Neural progenitor cell (in vitro differentiated cells): Measurements from ENCODE around the gene TRIL. TPM values are rescaled to one million over a fixed set of nuclear protein-coding genes. Genes with fewer than 3 reads are reported as not detected.
A peak's percentile ranks its signal among the peaks of the same experiment; 100 is the strongest.

Experiments
- DNase-seq: peaks from one replicate; pipeline ENCODE4 v3.0.0-alpha.2; 2016; ENCODE audit warnings: low spot score
- H2AFZ ChIP-seq: fragments of 200-600 bp; sonication (generic); replicated peaks from 2 replicates; pipeline ENCODE4 v1.6.1; 2016; ENCODE audit warnings: antibody characterized with exemption
- H3F3A ChIP-seq: fragments of 200-600 bp; sonication (generic); 2 replicates; pipeline ENCODE4 v1.6.1; 2016; ENCODE audit warnings: antibody characterized with exemption, low read depth
- H3K27ac ChIP-seq: fragments of 200-600 bp; sonication (generic); 2 replicates; pipeline ENCODE4 v1.5.1; 2016; ENCODE audit warnings: mild to moderate bottlenecking
- H3K27me3 ChIP-seq: fragments of 200-600 bp; sonication (generic); 2 replicates; pipeline ENCODE4 v1.6.1; 2016; ENCODE audit warnings: mild to moderate bottlenecking, moderate library complexity
- H3K36me3 ChIP-seq: fragments of 200-600 bp; sonication (generic); 2 replicates; pipeline ENCODE4 v1.5.1; 2016
- H3K4me1 ChIP-seq: fragments of 200-600 bp; sonication (generic); 2 replicates; pipeline ENCODE4 v1.6.1; 2016; ENCODE audit warnings: mixed run types
- H3K4me2 ChIP-seq: fragments of 200-600 bp; sonication (generic); 2 replicates; pipeline ENCODE4 v1.6.1; 2016
- H3K4me3 ChIP-seq: fragments of 200-600 bp; sonication (generic); 2 replicates; pipeline ENCODE4 v1.5.1; 2016
- H3K79me2 ChIP-seq: fragments of 200-600 bp; sonication (generic); 2 replicates; pipeline ENCODE4 v1.6.1; 2016; ENCODE audit warnings: low read depth
- H3K9ac ChIP-seq: fragments of 200-600 bp; sonication (generic); 2 replicates; pipeline ENCODE4 v1.6.1; 2016
- H3K9me3 ChIP-seq: fragments of 200-600 bp; sonication (generic); 2 replicates; pipeline ENCODE4 v1.5.1; 2016; ENCODE audit warnings: low read depth
- H4K20me1 ChIP-seq: fragments of 200-600 bp; sonication (generic); 2 replicates; pipeline ENCODE4 v1.6.1; 2016; ENCODE audit warnings: low read depth
- H3K27ac Mint-ChIP-seq: 3 replicates; pipeline ENCODE4 v1.8.0; 2021; ENCODE audit warnings: mixed read lengths
- H3K27me3 Mint-ChIP-seq: 2 replicates; pipeline ENCODE4 v1.8.0; 2022; ENCODE audit warnings: low read depth, mild to moderate bottlenecking, inconsistent platforms, moderate library complexity, mixed read lengths; ENCODE audit not compliant: insufficient read depth
- H3K36me3 Mint-ChIP-seq: 3 replicates; pipeline ENCODE4 v1.8.0; 2021; ENCODE audit warnings: mixed read lengths
- H3K4me1 Mint-ChIP-seq: 3 replicates; pipeline ENCODE4 v1.8.0; 2021; ENCODE audit warnings: mixed read lengths
- H3K4me3 Mint-ChIP-seq: 3 replicates; pipeline ENCODE4 v1.8.0; 2021; ENCODE audit warnings: mild to moderate bottlenecking, moderate library complexity, mixed read lengths
- H3K9me3 Mint-ChIP-seq: 3 replicates; pipeline ENCODE4 v1.8.0; 2020; ENCODE audit warnings: mixed read lengths
- CTCF ChIP-seq: fragments of 200-600 bp; sonication (generic); IDR thresholded peaks from 2 replicates; pipeline ENCODE4 v1.5.1; 2017; ENCODE audit warnings: antibody characterized with exemption, mild to moderate bottlenecking
- EZH2 ChIP-seq: fragments of 200-600 bp; sonication (generic); IDR thresholded peaks from 2 replicates; pipeline ENCODE4 v1.6.1; 2017; ENCODE audit warnings: antibody characterized with exemption, mild to moderate bottlenecking, moderate library complexity
- EZH2phosphoT487 ChIP-seq: fragments of 200-600 bp; sonication (generic); IDR thresholded peaks from 2 replicates; pipeline ENCODE4 v1.6.1; 2017; ENCODE audit warnings: antibody characterized with exemption
- total RNA-seq: library from RNA; depleted of rRNA; stranded (reverse); fragments of >200 nt; gene quantifications from 2 replicates; pipeline ENCODE4 v1.2.3, GENCODE V29; 2015; ENCODE audit warnings: low replicate concordance

Gene TRIL
- total RNA-seq, 1 donor from 2014 or later, result 8.5 TPM

GRCh38 chr7:28984217-28984616 is 26.1 kb upstream of the TRIL start:
- Histone ChIP-seq H3K9me3 (no peaks in the 10 kb centered on the region), H3F3A (peaks cover 14% of the 10 kb centered on the region), H3K4me3 (no peak overlapping the region), H3K36me3 (no peaks in the 10 kb centered on the region), H3K27me3 (no peaks in the 10 kb centered on the region), H3K4me1 (peaks cover 32% of the 10 kb centered on the region), H3K9ac (no peak overlapping the region), H3K4me2 (peak overlapping the region; percentile 36), H4K20me1 (no peaks in the 10 kb centered on the region), H2AFZ (no peak overlapping the region), H3K79me2 (no peaks in the 10 kb centered on the region), H3K27ac (peak overlapping the region; percentile 71)
- no peak for DNase-seq
- peaks cover 4% of the 10 kb centered on the region for H3K27me3 Mint-ChIP-seq
- peaks cover 26% of the 10 kb centered on the region for H3K9me3 Mint-ChIP-seq
- H3K4me3 Mint-ChIP-seq, result no peak overlapping the region
- peaks cover 80% of the 10 kb centered on the region for H3K4me1 Mint-ChIP-seq
- peak overlapping the region; percentile 99 for H3K27ac Mint-ChIP-seq
- no peak for TF ChIP-seq EZH2phosphoT487
- no peak for TF ChIP-seq CTCF
- TF ChIP-seq EZH2, result no peak
- peaks cover 9% of the 10 kb centered on the region for H3K36me3 Mint-ChIP-seq

GRCh38 chr7:28983396-28984190 is 25.5 kb upstream of the TRIL start:
- Histone ChIP-seq H3F3A (peaks cover 14% of the 10 kb centered on the region), H3K9ac (no peak overlapping the region), H3K27me3 (no peaks in the 10 kb centered on the region), H3K4me1 (peaks cover 32% of the 10 kb centered on the region), H3K36me3 (no peaks in the 10 kb centered on the region), H2AFZ (no peak overlapping the region), H3K27ac (no peak overlapping the region), H3K9me3 (no peaks in the 10 kb centered on the region), H3K4me3 (no peak overlapping the region), H3K4me2 (peak overlapping the region; percentile 36), H3K79me2 (no peaks in the 10 kb centered on the region), H4K20me1 (no peaks in the 10 kb centered on the region)
- peaks cover 75% of the 10 kb centered on the region for H3K4me1 Mint-ChIP-seq
- H3K27ac Mint-ChIP-seq, result peak overlapping the region; percentile 99
- TF ChIP-seq EZH2phosphoT487, result no peak
- TF ChIP-seq EZH2, result no peak
- no peak for TF ChIP-seq CTCF
- DNase-seq, result no peak
- no peak overlapping the region for H3K4me3 Mint-ChIP-seq
- peaks cover 4% of the 10 kb centered on the region for H3K36me3 Mint-ChIP-seq
- H3K9me3 Mint-ChIP-seq, result peaks cover 29% of the 10 kb centered on the region
- H3K27me3 Mint-ChIP-seq, result peaks cover 4% of the 10 kb centered on the region

GRCh38 chr7:28981161-28981465 is 23.0 kb upstream of the TRIL start:
- TF ChIP-seq EZH2phosphoT487, result no peak
- no peak for TF ChIP-seq EZH2
- TF ChIP-seq CTCF, result no peak
- H3K9ac ChIP-seq, result no peak overlapping the region
- peaks cover 25% of the 10 kb centered on the region for H3K4me1 ChIP-seq
- no peaks in the 10 kb centered on the region for H3K36me3 ChIP-seq
- Mint-ChIP-seq H3K27me3 (peaks cover 7% of the 10 kb centered on the region), H3K4me1 (peaks cover 55% of the 10 kb centered on the region), H3K4me3 (no peak overlapping the region), H3K9me3 (peaks cover 17% of the 10 kb centered on the region), H3K27ac (no peak overlapping the region), H3K36me3 (peaks cover 2% of the 10 kb centered on the region)
- no peak overlapping the region for H3K27ac ChIP-seq
- H3K9me3 ChIP-seq, result no peaks in the 10 kb centered on the region
- H3K79me2 ChIP-seq, result no peaks in the 10 kb centered on the region
- no peaks in the 10 kb centered on the region for H3K27me3 ChIP-seq
- DNase-seq, result no peak
- no peak overlapping the region for H2AFZ ChIP-seq
- H4K20me1 ChIP-seq, result no peaks in the 10 kb centered on the region
- H3K4me3 ChIP-seq, result no peak overlapping the region
- H3F3A ChIP-seq, result peaks cover 14% of the 10 kb centered on the region
- no peak overlapping the region for H3K4me2 ChIP-seq
